ENCODE data around the gene CYP4F22. TPM values are rescaled to one million over a fixed set of nuclear protein-coding genes. Genes with fewer than 3 reads are reported as not detected.
"Not testable (repeated sequence)": the region's sequence is repeated elsewhere in the genome, so short reads cannot be mapped to it uniquely, and the experiment has no call there.

Gene CYP4F22
- total RNA-seq, 1 experiment from 2014 or later = not detected

GRCh38 chr19:15570420-15570819 lies 62.1 kb downstream of the CYP4F22 start:
- no peak for DNase-seq (ENCODE audit: low spot score)

GRCh38 chr19:15575406-15575805 lies 67.1 kb downstream of the CYP4F22 start:
- no peak for DNase-seq (ENCODE audit: low spot score)

- DNase-seq (ENCODE audit: low spot score) = no peak
Measured at GRCh38 chr19:15576526-15577156, 68.3 kb downstream of the CYP4F22 start.

- DNase-seq (ENCODE audit: low spot score) = no peak
Measured at GRCh38 chr19:15577184-15577771, 69.0 kb downstream of the CYP4F22 start.

- DNase-seq (ENCODE audit: low spot score) = no peak
Measured at GRCh38 chr19:15583346-15583745, 75.0 kb downstream of the CYP4F22 start.

GRCh38 chr19:15584095-15584494 lies 75.8 kb downstream of the CYP4F22 start:
- no peak for DNase-seq (ENCODE audit: low spot score)

- peak; percentile 59 for DNase-seq (ENCODE audit: low spot score)
Measured at GRCh38 chr19:15584541-15585115, 76.3 kb downstream of the CYP4F22 start.

- DNase-seq (ENCODE audit: low spot score) = no peak
Measured at GRCh38 chr19:15587663-15588062, 79.3 kb downstream of the CYP4F22 start.

- no peak for DNase-seq (ENCODE audit: low spot score)
Measured at GRCh38 chr19:15588265-15588664, 79.9 kb downstream of the CYP4F22 start.

- DNase-seq (ENCODE audit: low spot score) = no peak
Measured at GRCh38 chr19:15589760-15590451, 81.6 kb downstream of the CYP4F22 start.

- DNase-seq (ENCODE audit: low spot score) = no peak
Measured at GRCh38 chr19:15591796-15592195, 83.5 kb downstream of the CYP4F22 start.

- not testable (repeated sequence) for DNase-seq (ENCODE audit: low spot score)
Measured at GRCh38 chr19:15592506-15592905, 84.2 kb downstream of the CYP4F22 start.

- DNase-seq (ENCODE audit: low spot score) = not testable (repeated sequence)
Measured at GRCh38 chr19:15593766-15594165, 85.4 kb downstream of the CYP4F22 start.

GRCh38 chr19:15595069-15595468 lies 86.7 kb downstream of the CYP4F22 start:
- no peak for DNase-seq (ENCODE audit: low spot score)

Other genes with a start within 250 kb of the CYP4F22 start
- gene BRD4, start 176.0 kb upstream of the CYP4F22 start, total RNA-seq (2014; rRNA removed; shearing (Covaris generic)) = 20.1 and 20.3 TPM in 2 replicates
- gene AKAP8, start 128.7 kb upstream of the CYP4F22 start, total RNA-seq (2014; rRNA removed; shearing (Covaris generic)) = 41.7 and 50.4 TPM in 2 replicates
- gene AKAP8L, start 89.5 kb upstream of the CYP4F22 start, total RNA-seq (2014; rRNA removed; shearing (Covaris generic)) = 66.2 and 66.3 TPM in 2 replicates
- 18.4 and 32.9 TPM in 2 replicates for gene WIZ, start 58.6 kb upstream of the CYP4F22 start, total RNA-seq (2014; rRNA removed; shearing (Covaris generic))
- not detected in 2 replicates for gene RASAL3, start 44.0 kb upstream of the CYP4F22 start, total RNA-seq (2014; rRNA removed; shearing (Covaris generic))
- gene PGLYRP2, start 29.0 kb upstream of the CYP4F22 start, total RNA-seq (2014; rRNA removed; shearing (Covaris generic)) = not detected in 2 replicates
- gene CYP4F8, start 106.7 kb downstream of the CYP4F22 start, total RNA-seq (2014; rRNA removed; shearing (Covaris generic)) = not detected in 2 replicates
- gene CYP4F3, start 132.4 kb downstream of the CYP4F22 start, total RNA-seq (2014; rRNA removed; shearing (Covaris generic)) = 0.89 and 0.99 TPM in 2 replicates
- gene CYP4F12, start 164.6 kb downstream of the CYP4F22 start, total RNA-seq (2014; rRNA removed; shearing (Covaris generic)) = 6.9 and 12.2 TPM in 2 replicates
- not detected in 2 replicates for gene OR10H2, start 219.5 kb downstream of the CYP4F22 start, total RNA-seq (2014; rRNA removed; shearing (Covaris generic))
- not detected in 2 replicates for gene OR10H3, start 229.5 kb downstream of the CYP4F22 start, total RNA-seq (2014; rRNA removed; shearing (Covaris generic))